Hepatocyte (in vitro differentiated cells): ENCODE measurements around the gene EPDR1.

Experiments
- CTCF ChIP-seq: fragments of 200-600 bp; sonication (generic); IDR thresholded peaks from 2 replicates; pipeline ENCODE4 v1.5.1; 2016; ENCODE audit warnings: antibody characterized with exemption, mild to moderate bottlenecking; ENCODE audit not compliant: poor library complexity
- EZH2phosphoT487 ChIP-seq: fragments of 200-600 bp; sonication (generic); IDR thresholded peaks from one replicate; pipeline ENCODE4 v1.6.1; 2018; ENCODE audit warnings: antibody characterized with exemption, mild to moderate bottlenecking, low read depth, moderate library complexity; ENCODE audit not compliant: unreplicated experiment, severe bottlenecking

DNA sequence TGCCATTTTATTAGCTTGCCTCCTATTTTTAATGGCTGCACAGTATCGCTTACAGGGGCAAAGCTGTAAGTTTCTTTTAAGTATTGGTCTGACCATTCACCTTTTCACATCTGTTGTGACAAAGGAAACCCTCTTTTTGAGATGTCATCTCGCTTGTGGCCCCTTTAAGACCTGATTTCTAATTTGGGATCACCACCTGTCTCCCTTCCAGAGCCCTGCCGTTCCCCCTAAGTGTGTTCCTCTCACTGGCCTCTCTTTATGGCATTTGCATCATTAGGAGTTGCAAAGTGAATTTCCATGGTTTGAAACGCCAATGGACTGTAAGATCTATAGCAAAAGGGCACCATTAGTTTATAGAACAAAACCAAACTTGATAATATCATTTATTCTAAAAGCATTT is 1.4 kb downstream of the EPDR1 start:
- TF ChIP-seq CTCF = no peak
- TF ChIP-seq EZH2phosphoT487 = no peak
